Liver (tissue), 3 donors: ENCODE measurements around the gene SCRN2.

Source experiments
- EGR1 ChIP-seq, 2 donors: IDR thresholded peaks; 2 replicates each; pipeline ENCODE4 v1.6.1; 2016 to 2018; ENCODE audit warnings: antibody characterized with exemption in 2 of 2, low read depth in 2 of 2
- GABPA ChIP-seq, 2 donors: IDR thresholded peaks in 1 of 2; conservative IDR thresholded peaks in 1 of 2; 2 replicates each; pipeline ENCODE4 v1.6.1; 2016; ENCODE audit warnings: antibody characterized with exemption in 2 of 2, mild to moderate bottlenecking in 1 of 2, moderate library complexity in 1 of 2
- JUND ChIP-seq, 2 donors: IDR thresholded peaks; 2 replicates each; pipeline ENCODE4 v1.6.1; 2016; ENCODE audit warnings: antibody characterized with exemption in 2 of 2
- MAX ChIP-seq: IDR thresholded peaks from 2 replicates; pipeline ENCODE4 v1.6.1; 2016; ENCODE audit warnings: antibody characterized with exemption
- RXRA ChIP-seq, 2 donors: IDR thresholded peaks; 2 replicates each; pipeline ENCODE4 v1.6.1; 2017 to 2018; ENCODE audit warnings: antibody characterized with exemption in 2 of 2, mild to moderate bottlenecking in 1 of 2
- SP1 ChIP-seq: IDR thresholded peaks from 2 replicates; pipeline ENCODE4 v1.6.1; 2018; ENCODE audit warnings: antibody characterized with exemption, mild to moderate bottlenecking
- YY1 ChIP-seq: IDR thresholded peaks from 2 replicates; pipeline ENCODE4 v1.6.1; 2016; ENCODE audit warnings: antibody characterized with exemption, mild to moderate bottlenecking
- TF ChIP-seq, protein P1 (sequence below): IDR thresholded peaks from 2 replicates; pipeline ENCODE4 v1.6.1; 2016; ENCODE audit warnings: antibody characterized with exemption, mild to moderate bottlenecking
- TF ChIP-seq, protein P2 (sequence below): fragments of 150-350 bp; IDR thresholded peaks from 2 replicates; pipeline ENCODE4 v1.5.1; 2017; ENCODE audit warnings: improper control_type of control experiment, low read depth, low read length; ENCODE audit not compliant: missing input control
- donor health status: healthy.
- donor health status: healthy.

DNA sequence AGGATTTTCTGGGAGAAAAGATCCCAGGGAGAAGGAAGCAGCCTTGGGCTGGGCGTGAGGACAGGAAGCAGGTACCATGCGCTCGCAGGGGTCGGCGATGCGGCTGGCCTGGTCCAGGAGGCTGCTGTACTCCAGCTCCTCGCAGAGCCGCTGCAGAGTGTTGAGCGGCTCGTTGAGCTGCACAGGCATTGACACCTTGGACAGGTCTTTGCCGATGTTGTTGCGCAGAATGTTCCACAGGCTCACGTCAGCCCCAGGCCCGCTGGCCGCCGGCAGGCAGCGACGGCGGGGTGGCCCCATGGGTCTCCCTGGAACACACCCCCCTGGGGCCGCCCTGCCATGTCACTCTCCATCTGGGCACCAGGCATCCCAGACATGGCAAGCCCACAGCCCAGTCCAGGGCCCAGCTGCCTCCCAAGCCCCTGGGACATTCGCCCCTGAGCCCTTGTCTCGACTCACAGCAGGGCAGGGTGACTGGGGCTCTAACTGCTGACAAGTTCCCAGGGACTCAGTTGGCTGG, 27.5 kb downstream of the SCRN2 start:
- TF ChIP-seq EGR1 (IDR thresholded peaks at IDR 0.05; ENCODE audit: low read depth in 2 of 2): no peak
- TF ChIP-seq, protein P1, sequence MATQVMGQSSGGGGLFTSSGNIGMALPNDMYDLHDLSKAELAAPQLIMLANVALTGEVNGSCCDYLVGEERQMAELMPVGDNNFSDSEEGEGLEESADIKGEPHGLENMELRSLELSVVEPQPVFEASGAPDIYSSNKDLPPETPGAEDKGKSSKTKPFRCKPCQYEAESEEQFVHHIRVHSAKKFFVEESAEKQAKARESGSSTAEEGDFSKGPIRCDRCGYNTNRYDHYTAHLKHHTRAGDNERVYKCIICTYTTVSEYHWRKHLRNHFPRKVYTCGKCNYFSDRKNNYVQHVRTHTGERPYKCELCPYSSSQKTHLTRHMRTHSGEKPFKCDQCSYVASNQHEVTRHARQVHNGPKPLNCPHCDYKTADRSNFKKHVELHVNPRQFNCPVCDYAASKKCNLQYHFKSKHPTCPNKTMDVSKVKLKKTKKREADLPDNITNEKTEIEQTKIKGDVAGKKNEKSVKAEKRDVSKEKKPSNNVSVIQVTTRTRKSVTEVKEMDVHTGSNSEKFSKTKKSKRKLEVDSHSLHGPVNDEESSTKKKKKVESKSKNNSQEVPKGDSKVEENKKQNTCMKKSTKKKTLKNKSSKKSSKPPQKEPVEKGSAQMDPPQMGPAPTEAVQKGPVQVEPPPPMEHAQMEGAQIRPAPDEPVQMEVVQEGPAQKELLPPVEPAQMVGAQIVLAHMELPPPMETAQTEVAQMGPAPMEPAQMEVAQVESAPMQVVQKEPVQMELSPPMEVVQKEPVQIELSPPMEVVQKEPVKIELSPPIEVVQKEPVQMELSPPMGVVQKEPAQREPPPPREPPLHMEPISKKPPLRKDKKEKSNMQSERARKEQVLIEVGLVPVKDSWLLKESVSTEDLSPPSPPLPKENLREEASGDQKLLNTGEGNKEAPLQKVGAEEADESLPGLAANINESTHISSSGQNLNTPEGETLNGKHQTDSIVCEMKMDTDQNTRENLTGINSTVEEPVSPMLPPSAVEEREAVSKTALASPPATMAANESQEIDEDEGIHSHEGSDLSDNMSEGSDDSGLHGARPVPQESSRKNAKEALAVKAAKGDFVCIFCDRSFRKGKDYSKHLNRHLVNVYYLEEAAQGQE: no peak
- TF ChIP-seq, protein P2, sequence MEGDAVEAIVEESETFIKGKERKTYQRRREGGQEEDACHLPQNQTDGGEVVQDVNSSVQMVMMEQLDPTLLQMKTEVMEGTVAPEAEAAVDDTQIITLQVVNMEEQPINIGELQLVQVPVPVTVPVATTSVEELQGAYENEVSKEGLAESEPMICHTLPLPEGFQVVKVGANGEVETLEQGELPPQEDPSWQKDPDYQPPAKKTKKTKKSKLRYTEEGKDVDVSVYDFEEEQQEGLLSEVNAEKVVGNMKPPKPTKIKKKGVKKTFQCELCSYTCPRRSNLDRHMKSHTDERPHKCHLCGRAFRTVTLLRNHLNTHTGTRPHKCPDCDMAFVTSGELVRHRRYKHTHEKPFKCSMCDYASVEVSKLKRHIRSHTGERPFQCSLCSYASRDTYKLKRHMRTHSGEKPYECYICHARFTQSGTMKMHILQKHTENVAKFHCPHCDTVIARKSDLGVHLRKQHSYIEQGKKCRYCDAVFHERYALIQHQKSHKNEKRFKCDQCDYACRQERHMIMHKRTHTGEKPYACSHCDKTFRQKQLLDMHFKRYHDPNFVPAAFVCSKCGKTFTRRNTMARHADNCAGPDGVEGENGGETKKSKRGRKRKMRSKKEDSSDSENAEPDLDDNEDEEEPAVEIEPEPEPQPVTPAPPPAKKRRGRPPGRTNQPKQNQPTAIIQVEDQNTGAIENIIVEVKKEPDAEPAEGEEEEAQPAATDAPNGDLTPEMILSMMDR: no peak
- no peak for TF ChIP-seq SP1
- TF ChIP-seq MAX: no peak
- no peak for TF ChIP-seq RXRA (IDR thresholded peaks at IDR 0.05)
- TF ChIP-seq JUND (IDR thresholded peaks at IDR 0.05): no peak
- no peak for TF ChIP-seq GABPA (IDR thresholded peaks at IDR 0.05 in 1 of 2, conservative IDR thresholded peaks at IDR 0.05 in 1 of 2)
- no peak for TF ChIP-seq YY1
